Measurements from ENCODE around the gene NFIA.

The NFIA gene

DNA sequence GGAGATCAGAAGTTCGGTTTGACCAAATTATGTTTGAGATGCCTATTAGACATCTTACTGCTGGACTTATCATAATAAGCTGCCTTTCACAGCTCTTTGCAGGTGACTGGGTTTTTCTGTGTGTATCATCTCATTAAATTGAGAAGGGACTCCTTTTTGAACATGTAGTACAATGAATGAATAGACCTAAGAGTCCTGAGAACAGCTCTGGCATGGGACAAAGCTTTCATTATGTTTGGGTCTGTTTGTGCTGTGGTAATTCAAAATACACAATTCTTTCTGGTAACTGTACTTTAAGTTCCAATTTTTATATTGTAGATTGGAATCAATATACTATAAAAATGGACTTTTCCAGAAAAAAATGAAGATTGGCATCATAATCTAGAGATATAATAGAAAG lies 330.2 kb downstream of the NFIA start:
- no peak for DNase-seq

- DNase-seq = no peak
Observed at GRCh38 chr1:61419196-61419595, 336.8 kb downstream of the NFIA start.

DNA sequence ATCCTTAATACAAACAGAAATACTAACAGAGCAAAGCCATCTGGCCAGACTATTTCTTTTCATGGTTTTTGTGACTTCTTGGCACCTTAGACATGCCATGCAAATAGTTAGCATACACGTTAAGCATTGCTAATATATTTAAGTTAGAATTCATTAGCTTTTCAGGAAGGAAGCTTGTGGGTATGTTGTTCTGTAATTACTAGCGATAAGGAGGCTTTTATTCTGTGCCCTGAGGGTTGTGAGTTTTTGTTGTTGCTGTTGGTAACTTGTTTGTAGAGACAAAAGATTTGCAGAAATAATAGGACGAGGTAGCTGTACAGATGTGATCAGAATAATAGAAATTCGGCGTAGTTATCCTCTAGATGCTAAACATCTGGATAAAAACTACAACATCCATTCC lies 337.3 kb downstream of the NFIA start:
- no peak for DNase-seq

- no peak for DNase-seq
Observed at GRCh38 chr1:61420243-61420642, 337.9 kb downstream of the NFIA start.

DNA sequence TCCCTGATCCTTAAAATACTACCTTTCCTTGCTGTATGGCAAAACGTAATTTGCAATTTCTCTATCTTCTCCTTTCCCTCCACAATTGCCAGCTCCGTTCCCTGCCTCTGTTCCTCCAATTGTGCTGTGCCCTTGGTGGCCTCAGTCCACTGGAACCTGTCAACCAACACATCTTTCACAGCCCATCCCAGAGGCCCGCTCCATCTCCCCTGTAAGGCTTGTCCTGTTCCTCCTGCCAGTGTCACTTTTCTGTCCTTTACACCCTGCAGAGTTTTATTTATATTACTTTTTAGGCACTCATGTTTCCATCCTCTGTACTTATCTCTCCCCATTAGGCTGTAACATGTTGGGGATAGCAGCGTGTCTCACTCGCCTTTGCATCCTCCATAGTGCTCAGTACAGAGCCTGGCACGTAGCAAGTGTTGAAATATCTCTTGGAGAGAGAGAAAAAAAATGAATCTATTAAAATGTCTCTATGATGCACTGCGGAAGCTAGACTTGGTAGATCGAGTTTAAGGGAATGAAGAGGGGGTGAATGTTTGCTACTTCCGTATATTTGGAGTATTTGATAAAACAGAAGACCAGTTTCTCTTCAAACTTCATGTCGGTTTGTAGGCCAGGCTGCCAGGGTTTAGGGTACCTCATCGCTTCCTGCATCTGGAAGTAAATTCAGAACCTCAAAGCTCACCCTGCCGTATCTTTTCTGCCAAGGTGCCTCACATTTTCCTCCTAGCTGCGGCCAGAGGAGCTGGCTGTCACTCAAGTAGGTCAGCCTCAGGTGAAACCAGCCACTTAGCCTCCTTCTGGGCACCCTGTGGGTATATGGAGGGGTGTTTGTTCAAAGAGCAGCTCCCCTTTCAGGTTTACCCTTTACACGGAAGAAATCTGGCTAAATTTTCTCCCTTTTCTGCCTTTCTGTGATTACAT lies 338.8 kb downstream of the NFIA start:
- DNase-seq = no peak

GRCh38 chr1:61423643-61424042 lies 341.3 kb downstream of the NFIA start:
- no peak for DNase-seq

DNA sequence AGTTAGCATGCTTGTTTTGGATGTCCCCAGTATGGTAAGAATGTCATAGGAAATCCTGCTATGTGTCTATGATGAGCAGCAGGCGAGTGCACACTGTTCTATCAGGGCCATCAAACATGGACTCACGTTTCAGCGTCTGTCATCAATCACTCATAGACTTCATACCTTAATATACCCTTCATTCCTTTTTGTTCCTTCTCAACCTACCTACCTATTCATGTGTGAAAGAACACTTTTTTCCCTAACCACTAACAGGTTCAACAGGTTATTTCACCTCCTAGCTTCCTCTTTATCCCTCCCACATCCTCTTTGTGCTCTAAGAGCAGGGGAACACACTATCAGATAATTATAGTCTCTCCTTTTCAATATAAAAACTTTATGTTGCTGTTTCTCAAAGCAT lies 342.0 kb downstream of the NFIA start:
- no peak for DNase-seq

DNA sequence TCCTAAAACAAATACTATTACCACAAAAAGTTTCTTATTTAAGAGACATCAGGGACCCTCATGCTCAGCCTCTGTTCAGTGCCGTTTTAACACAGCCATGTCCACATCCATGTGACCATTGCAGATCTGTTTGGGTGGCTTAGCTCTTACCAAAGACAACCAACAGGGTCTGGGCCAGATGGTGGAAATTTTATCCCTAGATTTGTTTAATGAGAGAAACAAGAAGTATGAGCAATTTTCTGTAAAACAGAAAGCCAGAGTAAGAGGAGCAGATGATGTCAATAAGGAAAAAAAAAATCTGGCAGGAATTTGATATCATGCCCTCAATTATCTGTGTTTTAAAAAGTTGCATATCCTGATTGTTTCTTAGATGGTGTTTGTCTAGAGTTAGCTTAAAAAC lies 342.7 kb downstream of the NFIA start:
- DNase-seq = no peak

DNA sequence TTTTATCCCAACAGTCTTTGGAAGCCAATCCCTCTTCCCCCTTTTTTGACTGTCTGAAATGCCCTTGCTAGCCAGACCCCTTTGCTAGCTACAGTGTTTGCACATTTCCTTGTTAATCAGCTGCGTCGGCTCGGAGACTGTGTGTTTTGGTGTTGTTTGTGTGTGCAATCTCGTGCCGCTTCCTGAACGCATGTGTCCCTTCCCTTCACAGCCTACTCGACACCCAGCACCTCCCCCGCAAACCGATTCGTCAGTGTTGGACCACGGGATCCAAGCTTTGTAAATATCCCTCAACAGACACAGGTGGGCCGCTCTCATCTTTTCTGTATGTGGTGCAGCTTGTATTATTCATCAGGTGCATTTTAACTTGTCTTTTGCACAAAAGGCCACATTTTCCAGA lies 343.9 kb downstream of the NFIA start:
- DNase-seq = no peak

DNA sequence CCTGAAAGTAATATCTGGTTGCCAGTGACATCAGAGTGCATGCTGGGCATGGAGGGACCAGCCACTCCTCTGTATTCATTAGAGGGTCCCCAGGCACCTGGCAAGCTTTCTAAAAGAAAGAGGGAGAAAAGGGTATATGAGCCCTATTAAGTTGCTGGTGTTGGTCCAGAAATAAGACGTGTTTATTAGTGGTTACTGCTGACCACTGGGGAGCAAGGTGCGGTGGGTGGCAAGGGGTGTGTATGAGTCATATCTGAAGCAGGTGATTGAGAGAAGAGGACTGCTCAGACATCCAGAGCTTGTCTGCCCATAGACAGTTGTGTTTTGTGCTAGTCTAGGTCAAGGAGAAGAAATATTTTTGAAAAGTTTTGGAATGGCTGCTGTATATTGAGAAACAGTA lies 344.5 kb downstream of the NFIA start:
- no peak for DNase-seq

GRCh38 chr1:61427510-61427909 lies 345.1 kb downstream of the NFIA start:
- no peak for DNase-seq

- DNase-seq = no peak
Observed at GRCh38 chr1:61428146-61428545, 345.8 kb downstream of the NFIA start.

DNA sequence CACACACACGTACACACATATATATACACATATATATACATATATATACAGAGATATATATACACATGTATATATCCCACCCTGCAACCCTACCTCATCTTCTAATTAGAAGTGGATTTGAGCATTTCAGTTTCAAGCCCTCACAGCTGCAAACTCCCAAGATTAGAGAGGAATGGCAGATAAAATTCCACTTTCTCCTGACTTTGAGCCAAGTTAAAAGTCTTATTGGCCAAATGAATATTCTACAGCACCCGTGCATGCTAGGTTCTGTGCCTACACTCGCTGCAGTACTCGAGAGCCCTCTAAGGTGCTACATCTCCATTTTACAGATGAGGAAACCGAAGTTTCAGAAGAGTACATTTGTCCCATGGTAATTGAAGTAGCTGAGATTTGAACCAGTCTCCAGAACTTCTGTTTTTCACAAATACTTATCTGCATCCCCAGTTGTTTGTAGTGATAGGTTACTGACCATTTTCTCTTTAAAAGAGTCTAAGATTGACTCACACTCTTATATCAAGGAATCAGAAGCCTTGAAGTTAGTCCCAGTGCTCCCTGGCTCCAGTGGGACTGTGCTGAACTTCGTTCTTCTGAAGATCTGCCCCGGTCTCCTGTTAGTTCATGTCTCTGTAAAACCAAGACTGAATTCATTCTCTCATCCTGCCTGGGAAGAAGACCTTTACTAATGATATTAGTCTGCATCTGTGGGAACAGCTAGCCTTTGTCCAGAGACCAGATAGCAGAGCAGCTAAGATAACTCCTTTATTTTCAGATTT lies 350.4 kb downstream of the NFIA start:
- DNase-seq = no peak

GRCh38 chr1:61433646-61434045 lies 351.3 kb downstream of the NFIA start:
- no peak for DNase-seq

DNA sequence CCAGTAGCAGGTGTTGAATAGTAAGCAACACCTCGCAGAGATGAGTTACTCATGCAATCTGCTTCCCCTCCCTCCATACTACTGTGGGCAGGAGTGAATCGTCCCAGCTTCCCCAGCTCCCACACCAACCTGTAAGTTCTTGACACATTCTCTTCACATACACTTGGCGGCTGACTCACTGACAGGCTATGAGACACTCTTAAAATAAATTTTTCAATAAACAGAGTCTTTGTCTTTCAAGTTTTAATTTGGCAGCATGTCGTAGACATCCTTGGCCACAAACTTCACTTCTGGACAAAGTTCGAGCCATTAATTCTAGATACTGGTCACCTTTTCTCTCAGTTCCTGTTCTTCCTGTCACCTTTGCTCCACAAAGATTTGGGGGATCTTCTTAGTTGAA lies 351.9 kb downstream of the NFIA start:
- no peak for DNase-seq

GRCh38 chr1:61435226-61435625 lies 352.9 kb downstream of the NFIA start:
- no peak for DNase-seq

GRCh38 chr1:61436016-61436415 lies 353.7 kb downstream of the NFIA start:
- DNase-seq = no peak

GRCh38 chr1:61436491-61437120 lies 354.2 kb downstream of the NFIA start:
- DNase-seq = no peak

DNA sequence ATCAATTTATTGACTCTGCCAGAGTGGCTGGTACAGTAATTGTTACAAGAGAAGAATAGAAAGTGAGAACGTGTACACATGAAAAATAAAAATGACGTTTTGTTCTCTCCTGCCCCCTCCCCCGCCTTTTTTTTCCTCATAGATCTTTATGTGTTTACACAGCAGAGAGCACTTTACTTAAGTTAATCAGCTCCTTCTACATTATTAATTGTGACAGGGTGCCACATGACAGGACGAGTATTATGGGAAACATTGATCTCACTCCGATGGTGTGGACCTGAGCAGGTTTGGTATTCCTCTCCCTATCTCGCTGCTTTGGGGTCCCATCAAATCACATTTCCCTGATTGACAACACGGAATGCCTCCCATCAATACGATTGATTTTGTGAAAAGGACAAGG lies 356.9 kb downstream of the NFIA start:
- DNase-seq = no peak

- DNase-seq = no peak
Observed at GRCh38 chr1:61441723-61442262, 359.4 kb downstream of the NFIA start.

- DNase-seq = no peak
Observed at GRCh38 chr1:61442544-61442943, 360.2 kb downstream of the NFIA start.

- no peak for DNase-seq
Observed at GRCh38 chr1:61444288-61444687, 361.9 kb downstream of the NFIA start.

DNA sequence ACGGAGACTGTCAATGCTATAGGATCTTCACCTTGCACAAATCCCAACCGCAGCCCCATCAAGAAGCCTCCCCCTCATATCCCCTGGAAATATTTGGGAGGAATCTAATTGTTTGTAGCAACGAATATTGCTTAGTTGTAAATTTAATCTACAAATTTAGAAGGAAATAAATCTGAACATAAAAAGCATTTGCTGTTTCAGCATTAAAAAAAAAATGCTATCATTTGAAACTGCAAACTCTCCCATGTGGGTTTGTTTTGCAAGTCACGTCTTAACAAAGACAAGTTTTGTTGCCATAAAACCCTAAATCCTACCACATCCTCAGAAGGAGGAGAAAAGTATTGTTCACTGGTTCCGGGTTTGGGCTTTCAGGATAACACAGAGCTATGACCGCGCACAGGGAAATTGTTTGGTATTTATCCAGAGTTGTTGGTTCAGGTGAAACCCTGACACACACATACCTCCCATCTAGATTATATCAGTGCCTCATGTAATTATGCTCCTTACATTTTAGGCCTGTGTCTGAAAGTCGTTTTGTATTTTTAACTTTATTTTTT lies 363.0 kb downstream of the NFIA start:
- no peak for DNase-seq

Data from inflammatory macrophage treated with lipopolysaccharide for 4 hours (primary cell).